Stimulated activated CD8-positive, alpha-beta memory T cell treated with anti-CD3 and anti-CD28 coated beads, Interleukin-2, amount 100 ng/mL, for 1 hour (primary cell): ENCODE data around the gene CTNNA3.

Experiments used
- DNase-seq, 2 donors: peaks; one replicate each; pipeline ENCODE4 v3.0.0-alpha.2; 2020; ENCODE audit warnings: low read depth in 2 of 2

Gene CTNNA3

GRCh38 chr10:67665491-67665890 is 30.5 kb downstream of the CTNNA3 start:
- DNase-seq = no peak

GRCh38 chr10:67664942-67665341 is 31.1 kb downstream of the CTNNA3 start:
- no peak for DNase-seq

GRCh38 chr10:67663449-67664087 is 32.4 kb downstream of the CTNNA3 start:
- no peak for DNase-seq

DNA sequence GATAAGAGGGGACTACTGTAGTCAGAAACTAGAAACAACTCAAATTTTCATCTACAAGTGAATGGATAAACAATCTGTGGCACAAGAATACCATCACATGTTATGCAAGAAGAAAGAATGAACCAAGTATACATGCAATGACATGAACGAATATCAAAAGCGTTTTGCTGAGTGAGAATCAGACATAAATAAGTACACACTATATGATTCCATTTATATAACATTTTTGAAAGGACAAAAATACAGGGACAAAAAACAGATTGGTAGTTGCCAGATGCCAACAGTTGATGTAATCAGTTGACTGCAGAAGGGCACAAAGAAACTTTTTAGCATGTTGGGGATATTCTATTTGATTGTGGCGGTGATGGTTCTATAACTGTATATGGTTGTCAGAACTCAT is 33.6 kb downstream of the CTNNA3 start:
- DNase-seq = no peak

GRCh38 chr10:67659497-67659896 is 36.5 kb downstream of the CTNNA3 start:
- DNase-seq = no peak

DNA sequence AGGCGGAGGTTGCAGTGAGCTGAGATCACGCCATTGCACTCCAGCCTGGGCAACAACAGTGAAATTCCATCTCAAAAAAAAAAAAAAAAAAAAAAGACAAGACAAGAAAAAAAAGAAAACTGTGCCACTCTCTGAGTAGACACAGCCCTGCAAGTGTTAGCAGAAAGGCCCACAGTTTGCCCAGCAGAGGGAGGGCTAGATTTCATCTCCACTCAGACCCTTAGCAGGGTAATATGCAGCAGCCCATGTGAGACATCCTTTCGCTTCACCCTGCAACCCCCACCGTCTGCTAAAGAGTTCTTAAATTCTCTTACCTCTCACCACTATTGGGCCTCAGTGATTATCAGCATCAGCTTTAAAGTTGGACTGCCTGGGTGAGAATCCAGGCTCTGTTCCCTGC is 38.2 kb downstream of the CTNNA3 start:
- no peak for DNase-seq

DNA sequence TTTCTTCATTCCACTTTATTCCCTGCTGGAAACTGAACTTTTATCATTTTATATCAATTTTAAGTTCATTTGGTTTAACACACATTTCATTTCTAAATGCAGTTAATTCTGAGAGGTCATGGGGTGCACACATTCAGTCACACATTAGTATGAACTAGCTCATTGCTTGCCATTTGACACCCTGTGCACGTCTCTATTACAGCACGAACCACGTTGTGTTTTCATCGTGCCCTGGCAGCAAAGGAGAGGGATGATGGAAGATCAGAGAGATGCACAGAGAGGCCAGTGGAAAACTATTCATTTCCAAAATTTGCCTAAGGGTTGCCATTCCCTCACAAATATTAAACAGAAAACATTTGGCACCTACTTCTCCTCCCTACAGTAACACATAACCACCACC is 45.4 kb downstream of the CTNNA3 start:
- DNase-seq = no peak

DNA sequence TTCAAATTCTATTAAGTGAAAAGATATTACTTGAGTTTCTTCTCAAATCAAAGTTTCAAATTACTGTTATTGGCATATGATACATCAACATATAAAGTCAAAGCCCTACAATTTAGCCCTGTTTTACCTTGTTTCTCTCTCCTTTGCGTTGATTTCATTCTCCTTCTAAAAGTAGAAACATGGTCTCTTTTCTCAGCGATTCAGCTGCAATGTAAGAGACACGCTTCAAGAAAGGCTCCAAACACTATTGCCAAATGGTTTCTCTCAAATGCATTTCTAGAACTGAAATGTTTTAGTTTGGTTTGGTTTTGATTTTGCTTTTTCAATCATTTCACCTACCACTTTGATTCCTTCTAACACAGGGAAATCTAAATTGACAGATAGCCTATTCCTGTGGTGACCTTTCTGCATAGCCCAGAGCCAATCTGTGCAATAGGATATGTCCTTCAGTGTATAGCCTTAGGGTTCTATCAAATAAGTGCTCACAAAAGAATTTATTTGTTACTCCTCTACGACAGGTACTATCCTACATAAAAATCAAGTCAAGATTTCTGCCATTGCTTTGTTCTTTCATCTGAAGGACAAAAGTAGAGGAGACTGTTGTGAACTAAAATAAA is 47.3 kb downstream of the CTNNA3 start:
- no peak for DNase-seq

- DNase-seq = no peak
Measured at GRCh38 chr10:67630904-67631303, 65.1 kb downstream of the CTNNA3 start.

- no peak for DNase-seq
Measured at GRCh38 chr10:67629461-67629971, 66.5 kb downstream of the CTNNA3 start.

- DNase-seq = no peak
Measured at GRCh38 chr10:67622984-67623383, 73.0 kb downstream of the CTNNA3 start.

DNA sequence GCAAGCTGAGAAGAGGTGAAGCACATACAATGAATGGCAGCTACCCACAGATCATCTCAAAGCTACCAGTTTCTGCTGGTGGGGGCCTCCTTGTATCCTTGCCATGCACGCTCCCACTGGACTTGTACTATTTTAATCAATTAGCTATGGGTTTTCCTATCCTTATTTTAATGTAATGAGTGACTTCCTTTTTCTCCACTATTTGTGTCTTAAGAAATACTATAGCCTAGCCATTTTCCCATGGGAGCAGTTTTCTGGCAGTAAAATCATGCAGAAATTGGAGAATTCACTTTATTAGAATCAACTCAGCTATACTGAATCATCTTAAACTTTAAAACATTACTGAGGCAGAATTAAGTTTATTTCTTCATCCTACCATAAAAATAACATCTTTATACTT is 73.5 kb downstream of the CTNNA3 start:
- DNase-seq = no peak

DNA sequence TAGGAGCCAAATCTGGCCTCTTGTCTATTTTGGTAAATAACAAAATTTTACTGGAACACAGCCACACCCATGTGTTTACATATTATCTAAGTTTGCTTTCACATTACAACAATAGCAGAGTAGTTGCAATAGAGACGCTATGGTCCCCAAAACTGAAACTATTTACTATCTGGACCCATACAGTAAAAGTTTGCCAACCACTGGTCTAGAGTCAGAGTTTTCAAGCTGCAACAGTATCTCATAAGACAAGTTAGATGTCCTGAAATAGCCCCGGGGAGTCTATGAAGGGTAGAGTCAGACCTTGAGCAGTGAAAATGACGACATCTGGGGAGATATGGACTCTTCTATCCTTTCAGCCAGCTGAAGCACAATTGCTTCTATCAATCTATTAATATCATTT is 74.2 kb downstream of the CTNNA3 start:
- no peak for DNase-seq

DNA sequence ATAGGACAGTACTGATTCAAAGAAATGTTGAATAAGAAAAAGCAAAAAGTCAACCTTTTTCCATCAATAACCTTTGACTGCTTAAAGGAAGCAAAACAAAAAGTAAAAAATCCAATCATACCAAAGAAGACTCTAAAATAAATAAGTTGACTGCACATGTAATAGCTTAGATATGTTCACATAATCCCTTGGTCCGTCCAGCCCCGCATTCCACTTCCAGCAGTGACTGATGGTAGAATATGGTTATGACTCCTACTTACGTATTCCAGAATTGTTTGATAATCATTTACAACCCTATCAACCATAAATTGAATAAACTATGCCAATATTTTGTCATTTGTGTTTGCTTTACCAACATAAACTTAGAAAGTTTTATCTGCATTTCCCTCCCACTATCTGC is 77.9 kb downstream of the CTNNA3 start:
- DNase-seq = no peak

DNA sequence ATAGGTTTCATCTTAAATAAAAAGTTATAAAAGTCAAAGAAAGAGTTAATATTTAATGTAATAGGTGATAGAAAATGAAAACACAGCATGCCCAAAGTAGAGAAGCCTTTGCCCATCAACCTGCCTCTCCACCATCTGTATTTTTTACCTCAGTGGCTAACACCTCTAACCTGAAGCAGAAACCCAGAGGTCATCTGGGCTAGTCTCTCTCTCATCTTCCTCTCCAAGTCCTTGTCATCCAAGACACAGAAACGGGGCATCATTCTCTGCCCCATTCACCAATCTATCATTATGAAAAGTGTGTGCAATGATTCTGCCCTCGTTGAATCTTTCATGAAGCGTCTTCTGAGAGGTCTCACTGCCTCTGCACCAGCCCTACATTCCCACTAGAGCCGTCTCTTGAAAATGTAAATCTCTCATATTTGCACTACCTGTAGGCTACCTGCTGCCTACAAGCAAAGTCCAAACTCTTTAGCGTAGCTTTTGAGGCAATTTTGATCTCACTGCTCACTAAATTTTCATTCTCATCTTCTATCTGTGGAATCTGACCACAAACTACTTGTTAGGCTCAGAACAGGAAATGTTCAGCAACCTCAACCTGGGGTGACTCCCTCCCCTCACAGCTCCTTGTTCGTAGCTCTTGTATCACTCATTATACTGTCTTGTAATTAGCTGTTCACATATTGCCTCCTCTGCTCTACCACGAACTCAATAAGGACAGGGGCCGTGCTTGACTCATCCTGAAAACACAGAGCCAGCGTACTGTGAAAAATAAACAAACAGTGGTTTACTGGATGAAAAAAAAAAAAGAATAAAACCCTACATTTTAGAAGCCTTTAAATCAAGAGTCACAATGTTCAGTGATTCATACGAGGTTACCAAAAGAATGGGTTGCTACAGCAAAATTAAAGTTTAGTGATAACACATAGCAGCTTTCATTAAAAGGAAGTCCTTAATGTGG is 83.1 kb downstream of the CTNNA3 start:
- DNase-seq = peak in 1 of 2 donors; percentile 17

- DNase-seq = no peak
Measured at GRCh38 chr10:67612176-67612575, 83.8 kb downstream of the CTNNA3 start.

DNA sequence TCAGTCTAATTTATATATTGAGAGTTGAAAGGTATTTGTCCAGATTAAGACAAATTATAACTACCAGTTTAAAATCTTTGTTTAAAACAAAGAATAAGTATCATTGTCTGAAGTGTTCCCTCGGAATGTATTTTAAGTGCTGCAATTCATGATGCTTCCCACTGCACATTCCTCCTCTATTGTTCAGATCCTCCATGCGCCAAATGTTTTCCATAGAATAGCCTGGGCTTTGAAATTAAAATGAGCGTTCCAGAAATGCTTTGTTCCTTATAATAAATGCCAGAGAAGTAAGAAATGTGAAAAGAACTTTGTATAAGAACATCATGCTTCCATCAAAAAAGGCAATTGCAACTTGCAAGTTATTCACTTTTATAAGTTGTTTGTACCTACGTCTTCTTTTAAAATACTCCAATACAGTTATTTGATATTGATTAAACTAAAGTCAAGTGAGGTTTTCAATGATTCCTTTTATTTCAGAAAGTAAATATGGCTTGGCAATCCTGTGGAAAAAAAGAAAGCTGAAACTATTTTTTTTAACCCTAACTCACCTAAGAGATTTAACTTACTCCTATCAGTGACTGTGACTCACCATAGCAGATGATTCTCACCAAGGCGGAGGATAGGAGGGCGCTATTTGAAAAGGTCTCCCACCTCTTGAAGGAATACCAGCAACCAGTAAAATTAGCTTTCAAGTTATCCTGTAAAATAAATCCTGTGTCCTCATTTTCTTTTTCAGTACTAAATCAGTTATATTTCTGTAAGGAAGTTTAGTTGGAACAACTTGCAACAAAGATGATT is 85.8 kb downstream of the CTNNA3 start:
- no peak for DNase-seq

DNA sequence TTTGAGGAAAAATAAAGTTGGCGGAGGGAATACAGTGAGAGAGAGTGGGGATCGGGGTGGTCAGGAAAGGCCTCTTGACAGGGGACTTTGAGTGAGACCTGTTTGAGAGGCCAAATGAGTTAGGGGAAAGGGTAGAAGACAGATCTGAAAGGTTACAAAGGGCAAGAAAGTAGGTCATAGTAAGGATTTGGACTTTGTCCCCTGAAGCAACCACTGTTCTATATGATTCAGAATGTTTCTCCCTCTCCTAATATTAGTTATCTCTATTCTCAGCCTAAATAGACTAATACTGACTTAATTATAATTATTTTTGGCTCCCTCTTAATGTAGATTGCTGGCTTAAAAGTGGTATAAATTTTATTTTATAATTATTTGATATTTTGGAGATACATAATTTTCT is 88.0 kb downstream of the CTNNA3 start:
- no peak for DNase-seq

- no peak for DNase-seq
Measured at GRCh38 chr10:67607472-67607871, 88.5 kb downstream of the CTNNA3 start.

DNA sequence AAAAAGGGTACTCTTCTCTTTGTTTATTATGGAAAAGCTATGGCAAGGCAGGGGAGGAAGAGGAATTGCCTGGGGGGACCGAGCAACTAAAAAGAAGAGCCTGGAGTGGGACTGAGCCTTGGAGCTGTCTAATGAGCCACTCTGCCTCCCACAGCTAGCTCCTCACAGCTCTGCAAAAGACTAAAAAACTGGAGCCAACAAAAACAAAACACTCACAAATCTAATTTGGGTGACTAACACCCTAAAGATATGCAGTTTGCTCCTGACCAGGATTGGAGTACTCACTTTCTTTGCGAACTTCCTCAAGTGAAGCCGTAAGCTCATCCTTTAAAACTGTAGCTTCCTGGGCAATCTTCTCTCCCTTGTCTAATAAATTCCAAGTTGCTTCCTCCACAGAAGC is 89.4 kb downstream of the CTNNA3 start:
- DNase-seq = no peak

- no peak for DNase-seq
Measured at GRCh38 chr10:67603701-67604100, 92.3 kb downstream of the CTNNA3 start.

DNA sequence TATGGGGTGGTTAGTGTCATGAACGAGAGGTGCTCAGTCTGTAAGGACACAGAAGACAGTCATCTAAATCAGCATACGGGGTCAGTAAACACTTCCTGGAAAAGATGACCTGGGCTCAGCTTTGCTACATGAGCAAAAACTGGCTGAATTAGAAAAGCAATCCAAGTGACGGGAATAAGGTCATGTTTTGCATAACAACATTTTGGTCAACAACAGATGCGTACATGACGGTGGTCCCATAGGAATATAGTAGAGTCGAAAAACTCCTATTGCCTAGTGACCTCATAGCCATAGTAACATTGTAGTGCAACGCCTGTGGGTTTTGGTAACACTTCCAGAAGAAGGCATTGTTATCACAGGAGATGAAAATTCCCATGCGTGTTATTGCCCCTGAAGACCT is 92.9 kb downstream of the CTNNA3 start:
- no peak for DNase-seq
